Body of pancreas (tissue), 4 donors: Measurements from ENCODE around the gene MKRN1. TPM values are rescaled to one million over a fixed set of nuclear protein-coding genes. Genes with fewer than 3 reads are reported as not detected.
A peak's percentile ranks its signal among the peaks of the same experiment; 100 is the strongest.

Experiments used
- ATAC-seq: fragments of 150-250 bp; one replicate; pipeline ENCODE4 v1.9.1; 2016
- DNase-seq, 4 donors: peaks; one replicate each; pipeline ENCODE4 v3.0.0-alpha.2; 2019
- H3K27ac ChIP-seq, 4 donors: fragments of 200-600 bp; sonication (generic); 1 replicate in 3 of 4; 2 replicates in 1 of 4; pipeline versions ENCODE4 v1.5.1 to v1.6.1; 2016 to 2019; ENCODE audit warnings: mild to moderate bottlenecking in 1 of 4, mixed read lengths in 1 of 4, moderate library complexity in 1 of 4
- H3K27me3 ChIP-seq, 2 donors: fragments of 200-600 bp; sonication (generic); one replicate each; pipeline ENCODE4 v1.6.0; 2016; ENCODE audit warnings: mild to moderate bottlenecking in 1 of 2
- H3K36me3 ChIP-seq, 2 donors: fragments of 200-600 bp; sonication (generic); replicated peaks in 1 of 2; 2 replicates each; pipeline ENCODE4 v1.5.1; 2016; ENCODE audit warnings: low read depth in 2 of 2; ENCODE audit not compliant: insufficient read depth in 1 of 2
- H3K4me1 ChIP-seq: fragments of 200-600 bp; sonication (generic); one replicate; pipeline ENCODE4 v1.6.0; 2016
- H3K4me3 ChIP-seq, 2 donors: fragments of 200-600 bp; sonication (generic); 1 replicate in 1 of 2; 2 replicates in 1 of 2; pipeline ENCODE4 v1.5.1; 2016 to 2019
- H3K9me3 ChIP-seq, 3 donors: fragments of 200-600 bp; sonication (generic); 1 replicate in 2 of 3; 2 replicates in 1 of 3; pipeline ENCODE4 v1.5.1; 2016
- POLR2A ChIP-seq, 3 donors: fragments of 450-650 bp; IDR thresholded peaks; one replicate each; pipeline ENCODE4 v1.6.1; 2016; ENCODE audit warnings: antibody characterized with exemption in 3 of 3, mild to moderate bottlenecking in 2 of 3
- WGBS, 2 donors: methylation state at CpG; one replicate each; pipeline ENCODE4 v1.1.5; 2017; 5-methylcytosine and 5-hydroxymethylcytosine counted together
- intact Hi-C: fragments of 100-400 bp; cut with DNase I; formaldehyde crosslinking; loops from one replicate; pipeline ENCODE4 v1.15.1; 2023
- total RNA-seq, 2 donors: library from RNA; depleted of rRNA; stranded (reverse); fragments of >200 nt; gene quantifications; one replicate each; pipeline ENCODE4 v1.1.0, GENCODE V29; 2016
- TF ChIP-seq, protein P1 (sequence below), 7 experiments: fragments of 450-650 bp in 4 of 7; fragments of 200-600 bp in 3 of 7; sonication (generic) in 3 of 7; IDR thresholded peaks; one replicate each; pipeline ENCODE4 v1.5.1; 2016 to 2019; ENCODE audit warnings: antibody characterized with exemption in 7 of 7

MKRN1 gene
- total RNA-seq, 2 donors from 2014 or later: 29.7 to 46.2 TPM

DNA sequence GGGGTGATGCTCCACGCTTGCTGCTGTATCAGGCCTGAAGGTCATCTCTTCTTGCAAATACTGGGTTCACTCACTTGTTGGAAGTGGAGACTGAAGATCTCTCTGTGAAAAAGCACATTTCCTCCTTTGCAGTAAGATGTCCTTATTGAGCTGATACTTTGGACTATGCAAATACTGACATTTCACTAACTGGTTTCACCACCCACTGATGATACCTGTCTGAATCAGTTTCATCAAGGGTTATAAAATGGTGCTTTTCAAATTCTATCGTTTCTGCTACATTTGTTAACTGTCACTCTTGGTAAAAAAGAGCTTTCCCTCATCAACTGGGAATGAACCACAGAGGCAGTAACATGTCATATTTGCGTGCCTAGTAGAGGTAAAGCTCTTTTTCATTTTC lies 39.9 kb downstream of the MKRN1 start:
- no peak for TF ChIP-seq POLR2A (IDR thresholded peaks at IDR 0.05)
- TF ChIP-seq, protein P1, sequence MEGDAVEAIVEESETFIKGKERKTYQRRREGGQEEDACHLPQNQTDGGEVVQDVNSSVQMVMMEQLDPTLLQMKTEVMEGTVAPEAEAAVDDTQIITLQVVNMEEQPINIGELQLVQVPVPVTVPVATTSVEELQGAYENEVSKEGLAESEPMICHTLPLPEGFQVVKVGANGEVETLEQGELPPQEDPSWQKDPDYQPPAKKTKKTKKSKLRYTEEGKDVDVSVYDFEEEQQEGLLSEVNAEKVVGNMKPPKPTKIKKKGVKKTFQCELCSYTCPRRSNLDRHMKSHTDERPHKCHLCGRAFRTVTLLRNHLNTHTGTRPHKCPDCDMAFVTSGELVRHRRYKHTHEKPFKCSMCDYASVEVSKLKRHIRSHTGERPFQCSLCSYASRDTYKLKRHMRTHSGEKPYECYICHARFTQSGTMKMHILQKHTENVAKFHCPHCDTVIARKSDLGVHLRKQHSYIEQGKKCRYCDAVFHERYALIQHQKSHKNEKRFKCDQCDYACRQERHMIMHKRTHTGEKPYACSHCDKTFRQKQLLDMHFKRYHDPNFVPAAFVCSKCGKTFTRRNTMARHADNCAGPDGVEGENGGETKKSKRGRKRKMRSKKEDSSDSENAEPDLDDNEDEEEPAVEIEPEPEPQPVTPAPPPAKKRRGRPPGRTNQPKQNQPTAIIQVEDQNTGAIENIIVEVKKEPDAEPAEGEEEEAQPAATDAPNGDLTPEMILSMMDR (IDR thresholded peaks at IDR 0.05): no peak
- H3K4me3 ChIP-seq: no peak overlapping the region
- ATAC-seq: no peak

DNA sequence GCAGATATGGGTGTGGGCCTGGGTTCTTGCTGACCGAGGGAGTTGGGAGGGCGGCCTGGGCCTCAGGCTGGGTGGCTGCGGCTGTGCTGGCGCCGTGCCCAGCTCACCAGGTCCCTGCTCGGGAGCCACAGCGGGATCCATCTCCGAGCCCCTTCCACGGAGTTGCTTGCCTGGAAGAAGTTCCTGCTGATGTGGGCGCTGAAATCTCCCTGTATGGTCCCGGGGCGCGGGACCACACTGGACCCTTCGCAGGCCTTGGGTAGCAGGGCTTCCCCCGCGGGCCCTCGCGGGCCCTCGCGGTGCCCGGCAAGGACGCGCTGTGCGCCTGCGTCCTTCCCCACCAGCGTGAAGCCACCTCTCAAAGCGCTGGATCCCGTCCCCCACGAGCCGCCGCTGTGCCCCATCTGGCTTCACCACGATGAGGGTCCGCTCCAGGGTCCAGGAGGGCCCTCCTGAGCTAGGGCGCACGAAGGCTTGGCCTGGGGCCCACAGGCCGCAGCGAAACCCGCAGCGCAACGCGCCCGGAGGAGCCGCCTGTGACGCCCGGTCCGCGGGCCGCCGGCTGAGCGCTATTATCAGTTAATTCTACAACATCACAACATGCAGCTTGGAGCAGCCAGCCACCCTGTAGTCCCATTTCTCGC lies 43.9 kb downstream of the MKRN1 start:
- H3K4me3 ChIP-seq: no peak overlapping the region
- no peaks in the 10 kb centered on the region for H3K4me1 ChIP-seq
- WGBS, 2 donors: 57 to 100% methylated on average over 1 to 46 of the region's 51 CpGs
- H3K27me3 ChIP-seq: no peaks in the 10 kb centered on the region
- intact Hi-C loops: no loop called here
- H3K36me3 ChIP-seq: no peaks in the 10 kb centered on the region
- H3K27ac ChIP-seq: no peak overlapping the region
- peak in 1 of 4 donors; percentile 15 for DNase-seq
- no peaks in the 10 kb centered on the region for H3K9me3 ChIP-seq
- TF ChIP-seq POLR2A (IDR thresholded peaks at IDR 0.05): no peak
- TF ChIP-seq, protein P1 (IDR thresholded peaks at IDR 0.05): no peak
- no peak for ATAC-seq

More for the DNA sequence above, 39.9 kb downstream of the MKRN1 start:
- Histone ChIP-seq H3K36me3 (no peaks in the 10 kb centered on the region), H3K4me1 (no peaks in the 10 kb centered on the region), H3K27me3 (no peaks in the 10 kb centered on the region), H3K9me3 (no peaks in the 10 kb centered on the region), H3K27ac (no peak overlapping the region)
- 54 to 71% methylated on average over 3 of the region's 3 CpGs for WGBS, 2 donors
- intact Hi-C loops: no loop called here
- no peak for DNase-seq

DNA sequence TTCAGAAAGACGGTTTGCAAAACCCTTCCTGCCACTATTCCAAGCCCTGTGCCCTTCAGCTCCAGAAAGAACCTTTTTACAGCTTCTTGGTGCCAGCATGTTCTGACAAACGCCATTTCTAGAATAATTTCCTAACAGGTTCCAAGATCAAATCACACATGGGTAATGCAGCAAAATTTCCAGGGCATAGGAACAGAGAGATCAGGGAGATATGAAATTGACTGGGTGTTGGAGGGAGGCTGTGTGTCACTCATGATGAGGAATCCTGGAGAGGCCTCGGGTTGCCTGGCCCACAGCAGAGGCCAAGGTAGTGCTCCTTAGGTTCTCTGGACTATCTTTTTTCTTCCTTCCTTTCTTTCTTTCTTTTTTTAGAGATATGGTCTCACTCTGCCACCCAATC lies 45.9 kb downstream of the MKRN1 start:
- TF ChIP-seq POLR2A (IDR thresholded peaks at IDR 0.05): no peak
- TF ChIP-seq, protein P1 (IDR thresholded peaks at IDR 0.05): no peak

DNA sequence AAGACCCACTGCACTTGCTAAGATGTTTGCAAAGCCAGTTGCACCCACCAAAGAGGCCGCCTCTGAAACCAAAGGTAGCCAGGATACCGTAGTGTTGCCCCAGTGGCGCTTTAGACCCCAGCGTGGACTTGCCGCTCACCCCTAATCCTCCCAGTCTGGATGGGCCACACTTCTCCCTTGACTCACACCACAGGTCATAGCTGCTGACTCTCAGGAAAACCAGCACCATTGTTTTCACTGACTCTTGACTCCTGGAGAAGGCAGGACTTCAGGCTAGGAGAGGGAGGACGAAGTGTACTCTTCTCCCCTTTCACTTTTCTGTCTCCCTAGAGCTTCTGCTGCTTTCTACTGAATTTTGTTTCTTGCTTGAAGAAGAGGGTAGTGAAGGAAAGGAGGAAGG lies 53.2 kb downstream of the MKRN1 start:
- H3K4me1 ChIP-seq: no peaks in the 10 kb centered on the region
- no peaks in the 10 kb centered on the region for H3K36me3 ChIP-seq
- TF ChIP-seq, protein P1 (IDR thresholded peaks at IDR 0.05): no peak
- TF ChIP-seq POLR2A (IDR thresholded peaks at IDR 0.05): no peak
- no peak overlapping the region for H3K4me3 ChIP-seq
- WGBS, 2 donors: 90 to 96% methylated on average over 3 to 5 of the region's 6 CpGs
- no peaks in the 10 kb centered on the region for H3K9me3 ChIP-seq
- ATAC-seq: no peak
- no peak overlapping the region for H3K27ac ChIP-seq
- no peak for DNase-seq
- intact Hi-C loops: no loop called here
- no peaks in the 10 kb centered on the region for H3K27me3 ChIP-seq

More for the DNA sequence above, 45.9 kb downstream of the MKRN1 start:
- Histone ChIP-seq H3K4me3 (no peak overlapping the region), H3K36me3 (no peaks in the 10 kb centered on the region), H3K27me3 (no peaks in the 10 kb centered on the region), H3K27ac (no peak overlapping the region), H3K9me3 (no peaks in the 10 kb centered on the region), H3K4me1 (no peaks in the 10 kb centered on the region)
- no peak for DNase-seq
- intact Hi-C loops: no loop called here
- WGBS, 2 donors: 72 to 78% methylated on average over 3 of the region's 3 CpGs
- no peak for ATAC-seq

DNA sequence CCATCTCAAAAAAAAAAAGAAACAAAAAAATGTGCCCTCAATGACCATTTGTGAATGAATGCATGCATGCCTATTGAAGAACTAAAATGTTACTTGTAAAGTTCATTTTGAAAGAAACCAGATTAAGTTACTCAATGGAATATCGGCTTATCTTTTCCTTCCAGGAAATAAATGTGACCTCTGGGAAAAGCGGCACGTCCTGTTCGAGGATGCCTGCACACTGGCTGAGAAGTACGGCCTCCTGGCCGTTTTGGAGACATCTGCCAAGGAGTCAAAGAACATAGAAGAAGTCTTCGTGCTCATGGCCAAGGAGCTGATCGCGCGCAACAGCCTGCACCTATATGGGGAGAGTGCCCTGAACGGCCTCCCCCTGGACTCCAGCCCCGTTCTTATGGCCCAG lies 53.6 kb downstream of the MKRN1 start:
- WGBS, 2 donors: 83 to 86% methylated on average over 10 to 12 of the region's 12 CpGs
- Histone ChIP-seq H3K27me3 (no peaks in the 10 kb centered on the region), H3K27ac (no peak overlapping the region), H3K9me3 (no peaks in the 10 kb centered on the region), H3K4me3 (no peak overlapping the region), H3K36me3 (no peaks in the 10 kb centered on the region), H3K4me1 (no peaks in the 10 kb centered on the region)
- ATAC-seq: no peak
- TF ChIP-seq, protein P1 (IDR thresholded peaks at IDR 0.05): no peak
- TF ChIP-seq POLR2A (IDR thresholded peaks at IDR 0.05): no peak
- intact Hi-C loops: no loop called here
- no peak for DNase-seq
